Testis (tissue), 3 donors: Measurements from ENCODE around the gene MYBPHL. TPM values are rescaled to one million over a fixed set of nuclear protein-coding genes. Genes with fewer than 3 reads are reported as not detected.
A peak's percentile ranks its signal among the peaks of the same experiment; 100 is the strongest.

Source experiments
- DNase-seq: peaks from one replicate; pipeline ENCODE4 v3.0.0-alpha.2; 2019
- H3K27ac ChIP-seq, 2 donors: fragments of 200-600 bp; sonication (generic); one replicate each; pipeline ENCODE4 v1.5.1; 2019
- H3K27me3 ChIP-seq: fragments of 200-600 bp; sonication (generic); one replicate; pipeline ENCODE4 v1.5.1; 2019
- H3K36me3 ChIP-seq: fragments of 200-600 bp; sonication (generic); one replicate; pipeline ENCODE4 v1.5.1; 2017; ENCODE audit warnings: low read depth; ENCODE audit errors: missing control alignments
- H3K4me1 ChIP-seq: fragments of 200-600 bp; sonication (generic); one replicate; pipeline ENCODE4 v1.5.1; 2019
- H3K4me3 ChIP-seq, 2 donors: fragments of 200-600 bp; sonication (generic); one replicate each; pipeline ENCODE4 v1.5.1; 2017 to 2019
- H3K9me3 ChIP-seq: fragments of 200-600 bp; sonication (generic); one replicate; pipeline ENCODE4 v1.5.1; 2017
- POLR2A ChIP-seq: fragments of 450-650 bp; IDR thresholded peaks from one replicate; pipeline ENCODE4 v1.6.1; 2017; ENCODE audit warnings: antibody characterized with exemption, mild to moderate bottlenecking, moderate library complexity
- WGBS, 2 donors: methylation state at CpG; one replicate each; pipeline ENCODE4 v1.1.5; 2018; 5-methylcytosine and 5-hydroxymethylcytosine counted together
- intact Hi-C: fragments of 100-400 bp; cut with DNase I; formaldehyde crosslinking; loops from one replicate; pipeline ENCODE4 v1.15.1; 2023; ENCODE audit warnings: low total_unique reads
- polyA plus RNA-seq: library from polyadenylated mRNA; stranded (reverse); fragments of 350-450 nt; fragmentation: Illumina TruSeq; extraction: RNeasy Lipid Tissue Mini Kit (QIAGEN cat#74804); gene quantifications from one replicate; pipeline ENCODE4 v1.2.3, GENCODE V29; 2014; ENCODE audit warnings: low read depth, low replicate concordance; ENCODE audit not compliant: insufficient read depth
- total RNA-seq, 2 donors: library from RNA; depleted of rRNA; stranded (reverse); fragments of >200 nt; gene quantifications; one replicate each; pipeline ENCODE4 v1.2.3, GENCODE V29; 2016
- TF ChIP-seq, protein P1 (sequence below), 3 experiments: fragments of 450-650 bp in 2 of 3; fragments of 200-600 bp in 1 of 3; sonication (generic) in 1 of 3; IDR thresholded peaks; one replicate each; pipeline ENCODE4 v1.5.1; 2016 to 2019; ENCODE audit warnings: antibody characterized with exemption in 3 of 3, mild to moderate bottlenecking in 2 of 3, moderate library complexity in 1 of 3

Gene MYBPHL
- total and polyA plus RNA-seq, 3 donors from 2014 or later = 0.99 to 1.5 TPM; not detected in 1

DNA sequence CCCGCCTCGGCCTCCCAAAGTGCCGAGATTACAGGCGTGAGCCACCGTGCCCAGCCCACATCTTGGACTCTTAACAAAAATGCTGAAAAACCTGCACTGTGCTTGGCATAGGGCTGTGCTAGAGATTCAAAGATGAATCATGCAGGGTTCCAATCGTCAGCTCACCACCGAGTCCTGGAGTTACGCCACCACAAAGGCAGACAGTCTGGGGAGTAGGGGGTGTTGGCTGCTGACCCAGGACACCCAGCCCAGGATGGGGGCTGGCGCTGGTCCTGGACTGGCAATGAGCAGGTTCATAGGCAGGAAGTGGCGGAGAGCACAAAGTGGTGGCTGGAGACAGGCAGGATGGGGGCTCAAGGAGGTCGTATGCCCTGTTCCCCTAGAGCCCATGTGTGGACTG is 39.8 kb downstream of the MYBPHL start:
- H3K9me3 ChIP-seq = no peaks in the 10 kb centered on the region
- peaks cover 7% of the 10 kb centered on the region for H3K4me1 ChIP-seq
- TF ChIP-seq, protein P1, sequence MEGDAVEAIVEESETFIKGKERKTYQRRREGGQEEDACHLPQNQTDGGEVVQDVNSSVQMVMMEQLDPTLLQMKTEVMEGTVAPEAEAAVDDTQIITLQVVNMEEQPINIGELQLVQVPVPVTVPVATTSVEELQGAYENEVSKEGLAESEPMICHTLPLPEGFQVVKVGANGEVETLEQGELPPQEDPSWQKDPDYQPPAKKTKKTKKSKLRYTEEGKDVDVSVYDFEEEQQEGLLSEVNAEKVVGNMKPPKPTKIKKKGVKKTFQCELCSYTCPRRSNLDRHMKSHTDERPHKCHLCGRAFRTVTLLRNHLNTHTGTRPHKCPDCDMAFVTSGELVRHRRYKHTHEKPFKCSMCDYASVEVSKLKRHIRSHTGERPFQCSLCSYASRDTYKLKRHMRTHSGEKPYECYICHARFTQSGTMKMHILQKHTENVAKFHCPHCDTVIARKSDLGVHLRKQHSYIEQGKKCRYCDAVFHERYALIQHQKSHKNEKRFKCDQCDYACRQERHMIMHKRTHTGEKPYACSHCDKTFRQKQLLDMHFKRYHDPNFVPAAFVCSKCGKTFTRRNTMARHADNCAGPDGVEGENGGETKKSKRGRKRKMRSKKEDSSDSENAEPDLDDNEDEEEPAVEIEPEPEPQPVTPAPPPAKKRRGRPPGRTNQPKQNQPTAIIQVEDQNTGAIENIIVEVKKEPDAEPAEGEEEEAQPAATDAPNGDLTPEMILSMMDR (IDR thresholded peaks at IDR 0.05) = no peak
- H3K27me3 ChIP-seq = no peaks in the 10 kb centered on the region
- WGBS, 2 donors = 84 to 88% methylated on average over 11 of the region's 11 CpGs
- DNase-seq = no peak
- no peak overlapping the region for H3K27ac ChIP-seq
- intact Hi-C loops = no loop called here
- no peaks in the 10 kb centered on the region for H3K36me3 ChIP-seq
- no peak overlapping the region for H3K4me3 ChIP-seq

DNA sequence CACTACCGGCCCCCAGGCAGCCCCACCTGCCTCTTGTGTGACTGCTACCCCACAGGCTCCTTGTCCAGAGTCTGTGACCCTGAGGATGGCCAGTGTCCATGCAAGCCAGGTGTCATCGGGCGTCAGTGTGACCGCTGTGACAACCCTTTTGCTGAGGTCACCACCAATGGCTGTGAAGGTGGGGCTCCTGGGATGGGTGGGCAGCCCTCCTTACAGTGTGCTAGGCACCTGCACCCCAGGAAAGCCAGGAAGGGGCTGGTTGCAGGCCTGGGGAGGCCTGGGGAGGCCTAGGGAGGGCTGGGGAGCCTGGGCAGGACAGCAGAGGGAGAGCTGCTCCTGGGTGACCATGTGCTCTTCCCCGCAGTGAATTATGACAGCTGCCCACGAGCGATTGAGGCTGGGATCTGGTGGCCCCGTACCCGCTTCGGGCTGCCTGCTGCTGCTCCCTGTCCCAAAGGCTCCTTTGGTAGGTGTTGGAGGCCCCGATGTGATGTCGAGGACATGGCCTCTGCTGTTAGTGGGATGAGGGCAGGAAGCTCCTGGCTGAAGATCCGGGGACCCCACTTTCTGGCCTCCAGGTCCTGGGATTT is 41.0 kb downstream of the MYBPHL start:
- Histone ChIP-seq H3K27me3 (no peaks in the 10 kb centered on the region), H3K27ac (no peak overlapping the region), H3K4me3 (no peak overlapping the region), H3K4me1 (no peaks in the 10 kb centered on the region), H3K36me3 (no peaks in the 10 kb centered on the region), H3K9me3 (no peaks in the 10 kb centered on the region)
- TF ChIP-seq POLR2A = no peak
- TF ChIP-seq, protein P1 (IDR thresholded peaks at IDR 0.05) = no peak
- intact Hi-C loops = no loop called here
- 96 to 100% methylated on average over 4 to 13 of the region's 13 CpGs for WGBS, 2 donors
- DNase-seq = no peak

DNA sequence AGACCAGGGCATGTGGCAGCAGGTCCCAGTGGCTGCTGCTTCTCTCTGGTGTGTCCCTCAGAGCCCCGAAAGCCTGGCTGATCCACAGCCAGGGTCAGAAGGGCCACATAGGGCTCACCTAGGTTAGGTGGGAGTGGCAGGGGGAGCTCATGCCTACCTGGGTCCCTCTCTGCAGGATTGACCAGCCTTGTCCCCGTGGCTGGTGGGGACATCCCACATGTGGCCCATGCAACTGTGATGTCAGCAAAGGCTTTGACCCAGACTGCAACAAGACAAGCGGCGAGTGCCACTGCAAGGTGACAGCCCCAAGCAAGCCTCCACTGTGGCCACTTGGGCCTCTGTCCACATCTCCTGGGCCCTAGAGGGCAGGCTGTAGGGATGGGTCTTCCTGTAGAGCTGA is 41.8 kb downstream of the MYBPHL start:
- TF ChIP-seq, protein P1 (IDR thresholded peaks at IDR 0.05) = no peak
- TF ChIP-seq POLR2A = no peak
- intact Hi-C loops = no loop called here
- Histone ChIP-seq H3K36me3 (no peaks in the 10 kb centered on the region), H3K4me1 (peaks cover 3% of the 10 kb centered on the region), H3K9me3 (no peaks in the 10 kb centered on the region), H3K4me3 (no peak overlapping the region), H3K27me3 (no peaks in the 10 kb centered on the region), H3K27ac (no peak overlapping the region)
- 94 to 100% methylated on average over 3 to 4 of the region's 4 CpGs for WGBS, 2 donors
- no peak for DNase-seq

DNA sequence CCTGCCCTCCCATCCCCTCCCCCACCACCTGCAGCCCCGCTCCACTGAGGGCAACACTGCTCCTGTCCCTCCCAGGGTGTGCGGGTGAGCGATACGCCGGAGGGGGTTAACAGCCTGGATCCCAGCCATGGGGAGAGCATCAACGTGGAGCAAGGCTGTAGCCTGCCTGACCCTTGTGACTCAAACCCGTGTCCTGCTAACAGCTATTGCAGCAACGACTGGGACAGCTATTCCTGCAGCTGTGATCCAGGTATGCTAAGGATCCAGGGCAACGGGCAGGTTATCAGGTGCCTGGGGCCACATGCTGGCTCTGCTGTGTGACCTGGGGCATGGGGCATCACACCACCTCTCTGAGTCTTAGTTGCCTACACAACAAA is 42.4 kb downstream of the MYBPHL start:
- peaks cover 10% of the 10 kb centered on the region for H3K4me1 ChIP-seq
- H3K27me3 ChIP-seq = no peaks in the 10 kb centered on the region
- no peak overlapping the region for H3K4me3 ChIP-seq
- WGBS, 2 donors = 79 to 100% methylated on average over 1 to 9 of the region's 9 CpGs
- H3K9me3 ChIP-seq = no peaks in the 10 kb centered on the region
- TF ChIP-seq POLR2A = no peak
- H3K36me3 ChIP-seq = no peaks in the 10 kb centered on the region
- intact Hi-C loops = loop anchor here (5.0 kb wide), 1 partner anchor 138 kb away; no protein-coding TSS in a partner anchor
- no peak for DNase-seq
- no peak overlapping the region for H3K27ac ChIP-seq

DNA sequence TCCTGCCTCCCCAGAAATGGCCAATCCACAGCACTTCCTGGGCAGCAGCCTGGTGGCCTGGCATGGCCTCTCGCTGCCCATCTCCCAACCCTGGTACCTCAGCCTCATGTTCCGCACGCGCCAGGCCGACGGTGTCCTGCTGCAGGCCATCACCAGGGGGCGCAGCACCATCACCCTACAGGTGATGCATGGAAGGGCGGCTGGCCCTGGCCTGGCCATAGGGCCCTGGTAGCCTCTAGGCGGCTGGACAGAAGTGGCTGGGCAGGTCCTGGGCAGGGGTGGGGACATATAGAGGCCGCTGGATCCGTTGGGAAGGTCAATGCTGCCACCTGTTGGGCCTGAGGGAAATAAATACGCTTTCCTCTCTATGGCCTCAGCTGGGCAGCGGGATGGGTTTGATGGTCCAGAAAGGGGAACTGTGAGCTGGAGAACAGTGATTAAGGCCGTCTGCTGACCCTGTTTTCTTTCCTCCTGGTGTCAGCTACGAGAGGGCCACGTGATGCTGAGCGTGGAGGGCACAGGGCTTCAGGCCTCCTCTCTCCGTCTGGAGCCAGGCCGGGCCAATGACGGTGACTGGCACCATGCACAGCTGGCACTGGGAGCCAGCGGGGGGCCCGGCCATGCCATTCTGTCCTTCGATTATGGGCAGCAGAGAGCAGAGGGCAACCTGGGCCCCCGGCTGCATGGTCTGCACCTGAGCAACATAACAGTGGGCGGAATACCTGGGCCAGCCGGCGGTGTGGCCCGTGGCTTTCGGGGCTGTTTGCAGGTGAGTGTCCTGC is 43.0 kb downstream of the MYBPHL start:
- Histone ChIP-seq H3K27ac (no peak overlapping the region), H3K36me3 (no peaks in the 10 kb centered on the region), H3K4me1 (peaks cover 16% of the 10 kb centered on the region), H3K9me3 (no peaks in the 10 kb centered on the region), H3K27me3 (no peaks in the 10 kb centered on the region), H3K4me3 (no peak overlapping the region)
- no peak for TF ChIP-seq POLR2A
- TF ChIP-seq, protein P1 (IDR thresholded peaks at IDR 0.05) = peak; percentile 93 to 100 (median 99)
- WGBS, 2 donors = 69% methylated on average over 10 to 29 of the region's 29 CpGs
- DNase-seq = peak; percentile 93
- intact Hi-C loops = loop anchor here (5.0 kb wide), 1 partner anchor 139 kb away; no protein-coding TSS in a partner anchor
